ENCODE results near the gene SLC9A8.

Gene SLC9A8

DNA sequence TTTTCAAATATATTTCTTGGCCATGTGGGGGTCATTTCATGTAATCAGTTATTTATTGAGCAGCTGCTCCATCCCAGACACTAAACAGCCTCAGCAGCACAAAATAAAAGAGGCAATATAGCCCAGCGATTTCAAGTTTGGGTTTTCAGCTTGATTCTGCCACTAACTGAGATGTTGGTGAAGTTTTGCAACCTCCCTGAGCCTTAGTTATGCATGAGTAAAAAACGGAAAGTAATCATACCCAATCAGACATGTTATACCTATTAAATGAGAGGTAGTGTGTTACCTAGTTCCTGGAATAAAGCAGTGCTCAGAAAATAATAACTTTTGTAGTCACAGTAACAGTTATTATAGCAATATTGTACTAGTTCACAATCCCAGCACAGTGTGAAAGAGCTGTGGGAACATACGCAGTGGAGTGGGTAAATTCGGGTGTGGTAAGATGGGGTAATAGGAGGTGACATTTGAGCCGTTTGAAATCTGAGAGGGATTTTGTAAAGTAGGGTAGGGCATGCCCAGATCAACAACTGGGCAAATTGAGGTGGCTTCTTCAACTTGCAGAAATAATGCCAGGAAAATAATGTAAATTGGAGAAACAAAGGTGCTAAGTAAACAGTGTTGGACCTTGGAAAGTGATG, 1.5 kb downstream of the SLC9A8 start:
- no peak for DNase-seq

GRCh38 chr20:49818816-49819215, 6.2 kb downstream of the SLC9A8 start:
- no peak for DNase-seq

DNA sequence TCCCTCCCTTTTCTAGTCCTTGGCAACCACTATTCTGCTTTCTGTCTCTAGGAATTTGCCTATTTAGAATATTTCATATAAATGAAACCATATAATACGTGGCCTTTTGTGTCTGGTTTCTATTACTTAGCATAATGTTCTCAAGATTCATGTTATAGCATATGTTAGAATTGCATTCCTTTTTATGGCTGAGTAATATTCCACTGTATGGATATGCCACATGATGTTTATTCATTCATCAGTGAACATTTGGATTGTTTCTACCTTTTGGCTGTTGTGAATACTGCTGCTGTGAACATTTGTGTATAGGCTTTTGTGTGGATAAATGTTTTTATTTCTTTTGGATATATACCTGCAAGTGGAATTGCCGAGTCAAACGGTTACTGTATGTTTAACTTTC, 7.1 kb downstream of the SLC9A8 start:
- DNase-seq = no peak

GRCh38 chr20:49821381-49821780, 8.8 kb downstream of the SLC9A8 start:
- DNase-seq = no peak

- DNase-seq = no peak
Observed at GRCh38 chr20:49821870-49822331, 9.3 kb downstream of the SLC9A8 start.

DNA sequence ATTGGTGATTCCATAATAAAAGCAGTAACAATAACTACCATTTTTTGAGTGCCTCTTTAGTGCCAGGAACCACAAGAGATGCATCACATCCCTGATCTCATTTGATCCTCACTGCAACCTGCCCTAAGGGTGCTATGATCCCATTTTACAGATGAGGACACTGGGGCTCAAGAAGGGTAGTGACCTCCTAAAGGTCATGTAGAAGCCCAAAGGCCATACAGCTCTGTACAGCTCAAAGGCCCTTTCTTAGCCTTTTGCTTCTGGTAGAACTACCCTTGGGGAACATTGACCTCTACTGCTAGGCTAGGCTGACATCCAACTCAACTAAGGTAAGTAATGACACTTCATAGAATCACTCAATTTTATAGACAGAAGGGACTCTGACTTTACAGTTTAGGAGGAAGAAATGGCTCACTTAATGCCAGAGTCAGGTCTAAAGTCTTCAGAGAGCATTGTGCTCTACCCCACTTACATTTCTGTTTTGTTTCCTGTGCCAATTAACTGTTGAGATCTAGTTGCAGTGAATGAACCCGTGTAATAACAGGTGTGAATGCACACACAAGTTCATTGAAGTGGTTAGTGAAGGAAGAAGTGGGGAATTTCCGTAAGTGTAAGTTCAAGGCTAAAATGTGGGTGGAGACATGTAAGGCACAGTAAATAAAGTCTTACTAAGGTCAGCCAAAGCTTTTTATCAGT, 10.7 kb downstream of the SLC9A8 start:
- DNase-seq = peak in 1 of 2 donors; percentile 72

GRCh38 chr20:49824206-49824605, 11.6 kb downstream of the SLC9A8 start:
- DNase-seq = no peak

- DNase-seq = no peak
Observed at GRCh38 chr20:49825521-49826033, 12.9 kb downstream of the SLC9A8 start.

GRCh38 chr20:49831022-49831769, 18.6 kb downstream of the SLC9A8 start:
- no peak for DNase-seq

DNA sequence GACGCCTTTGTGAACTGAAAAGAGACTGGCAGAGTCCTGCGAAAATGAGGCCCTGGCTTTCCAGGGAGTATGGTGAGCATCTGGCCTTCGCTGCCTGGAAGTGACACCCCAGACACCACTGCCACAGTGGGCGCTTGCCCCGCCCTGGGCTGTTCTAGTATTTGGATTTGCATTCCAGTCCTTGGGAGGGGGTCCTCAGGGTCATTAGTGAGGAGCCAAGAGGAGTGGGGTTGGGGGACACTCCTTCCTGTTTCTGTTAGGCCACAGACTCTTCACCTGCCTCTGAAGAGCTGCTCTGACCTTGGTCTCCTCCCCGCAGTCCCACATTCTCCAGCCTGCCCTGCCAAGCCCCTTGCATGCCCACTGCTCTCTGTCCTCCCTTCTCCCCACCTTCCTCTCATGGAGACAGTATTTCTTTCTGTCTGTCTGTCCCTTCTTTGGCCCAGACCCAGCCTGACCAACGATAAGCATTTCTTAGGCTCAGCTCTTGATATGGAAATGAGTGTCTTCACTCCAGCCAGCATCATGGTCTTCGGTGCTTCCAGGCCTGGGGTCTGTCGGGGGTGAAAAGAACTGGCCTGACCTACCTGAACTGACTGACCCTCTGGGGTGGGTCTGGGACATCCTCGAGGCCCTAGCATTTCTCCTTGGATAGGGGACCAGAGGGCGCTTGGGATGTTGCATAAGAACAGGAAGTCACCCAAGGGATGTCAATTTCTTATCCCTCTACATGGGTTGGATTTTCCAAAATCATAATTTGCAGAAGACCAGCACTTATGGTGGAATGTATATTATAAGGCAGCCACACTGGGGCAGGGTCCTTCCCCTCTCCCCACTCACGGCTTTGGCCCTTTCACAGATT, 19.4 kb downstream of the SLC9A8 start:
- no peak for DNase-seq

DNA sequence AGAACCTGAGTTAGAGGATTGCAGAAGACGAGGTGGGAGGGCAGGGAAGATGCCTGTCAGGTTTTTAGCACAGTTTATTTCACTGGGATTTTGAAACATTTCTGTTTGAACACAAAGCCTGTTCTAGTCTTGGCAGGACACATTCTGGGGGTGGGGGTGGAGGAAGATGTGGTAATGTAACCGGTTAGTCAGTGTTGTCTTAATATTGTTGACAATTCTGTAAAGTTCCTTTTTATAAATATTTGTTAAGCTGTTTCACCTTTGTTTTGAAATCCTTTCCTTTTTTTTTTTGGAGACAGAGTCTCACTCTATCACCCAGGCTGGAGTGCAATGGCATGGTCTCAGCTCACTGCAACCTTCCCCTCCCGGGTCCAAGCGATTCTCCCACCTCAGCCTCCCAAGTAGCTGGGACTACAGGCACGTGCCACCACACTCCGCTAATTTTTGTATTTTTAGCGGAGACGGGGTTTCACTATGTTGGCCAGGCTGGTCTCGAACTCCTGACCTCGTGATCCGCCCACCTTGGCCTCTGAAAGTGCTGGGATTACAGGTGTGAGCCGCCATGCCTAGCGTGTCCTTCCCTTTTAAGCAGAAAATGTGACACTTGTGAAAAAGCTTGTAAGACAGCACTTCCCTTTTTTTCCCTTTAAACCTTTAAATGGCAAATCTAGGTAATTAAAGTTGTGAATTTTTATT, 20.2 kb downstream of the SLC9A8 start:
- no peak for DNase-seq

DNA sequence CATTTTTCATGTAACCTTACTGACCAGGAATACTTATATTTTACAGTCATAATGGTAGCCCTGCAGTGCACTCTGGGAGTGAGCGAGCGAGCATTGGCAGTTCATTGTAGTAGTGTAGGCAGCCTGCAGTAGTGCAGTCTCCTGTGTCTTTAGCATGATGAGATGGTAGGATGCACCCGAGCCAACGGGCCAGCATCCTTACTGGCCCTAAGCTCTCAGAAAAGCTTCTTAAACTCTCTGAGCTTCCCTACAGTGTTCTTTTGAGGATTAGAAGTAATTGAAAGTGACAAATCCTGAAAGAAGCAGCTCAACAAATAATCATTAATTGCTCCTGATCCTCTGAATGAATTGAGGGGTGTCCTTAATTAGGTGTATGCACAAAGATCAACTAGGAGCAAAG, 20.9 kb downstream of the SLC9A8 start:
- DNase-seq = no peak

DNA sequence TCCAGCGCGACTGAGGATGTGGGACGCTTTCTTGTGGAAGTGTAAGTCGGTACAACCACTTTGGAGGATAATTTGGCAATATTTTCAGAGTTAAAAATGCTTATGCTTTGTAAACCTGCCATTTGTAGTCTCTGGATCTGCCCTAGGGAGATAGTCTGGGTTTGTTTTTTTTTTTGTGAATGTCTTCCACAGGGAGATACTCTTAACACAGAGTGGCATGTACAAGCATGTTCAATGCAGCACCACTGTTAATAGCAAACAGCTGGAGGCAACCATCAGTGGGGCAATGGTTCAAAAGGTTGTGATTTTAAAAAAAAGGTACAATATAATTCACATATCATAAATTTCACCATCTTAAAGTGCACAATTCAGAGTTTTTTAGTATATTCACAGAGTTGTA, 22.4 kb downstream of the SLC9A8 start:
- DNase-seq = no peak

DNA sequence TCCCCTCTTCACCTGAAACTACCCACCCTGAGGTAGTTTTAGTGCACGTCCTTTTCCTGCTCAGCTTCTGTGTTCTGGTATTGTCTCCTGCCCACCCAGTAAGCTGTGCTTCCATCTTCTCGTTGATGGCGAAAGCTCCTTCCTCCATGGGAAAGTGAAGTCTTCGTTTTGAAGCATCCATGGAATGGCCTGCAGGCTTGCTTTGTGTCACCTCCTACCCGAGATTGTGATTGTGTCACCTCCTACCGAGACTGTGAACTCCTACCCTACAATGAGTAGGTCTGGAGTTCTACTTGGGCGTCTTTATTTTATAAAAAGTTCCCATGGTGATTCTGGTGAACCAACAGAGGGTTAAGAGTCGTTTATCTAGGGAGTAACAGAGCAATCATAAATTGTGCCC, 25.9 kb downstream of the SLC9A8 start:
- no peak for DNase-seq

GRCh38 chr20:49843139-49843538, 30.5 kb downstream of the SLC9A8 start:
- no peak for DNase-seq

DNA sequence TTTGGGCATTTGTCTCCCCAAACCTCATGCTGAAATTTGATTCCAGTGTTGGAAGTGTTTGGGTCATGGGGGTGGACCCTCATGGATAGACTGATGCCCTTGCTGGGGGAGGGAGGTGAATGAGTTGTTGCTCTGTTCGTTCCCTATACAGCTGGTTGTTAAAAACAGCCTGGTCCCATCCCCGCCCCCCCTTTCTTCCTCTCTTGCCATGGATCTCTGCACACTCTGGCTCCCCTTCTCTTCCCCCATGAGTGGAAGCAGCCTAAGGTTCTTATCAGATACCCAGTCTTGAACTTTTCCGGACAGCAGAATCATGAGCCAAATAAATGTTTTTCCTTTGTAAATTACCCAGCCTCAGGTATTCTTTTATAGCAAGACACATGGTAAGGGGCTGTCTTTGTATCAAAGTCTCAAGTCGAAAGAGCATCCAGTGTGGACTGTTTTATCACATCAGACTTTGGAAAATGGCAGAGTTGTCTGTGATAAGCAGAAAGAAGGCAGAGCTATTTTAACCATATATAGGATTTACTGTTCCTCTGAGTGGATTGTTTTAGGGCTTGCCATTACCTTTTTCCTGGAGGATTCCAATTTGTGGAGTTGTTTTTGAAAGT, 31.2 kb downstream of the SLC9A8 start:
- no peak for DNase-seq

DNA sequence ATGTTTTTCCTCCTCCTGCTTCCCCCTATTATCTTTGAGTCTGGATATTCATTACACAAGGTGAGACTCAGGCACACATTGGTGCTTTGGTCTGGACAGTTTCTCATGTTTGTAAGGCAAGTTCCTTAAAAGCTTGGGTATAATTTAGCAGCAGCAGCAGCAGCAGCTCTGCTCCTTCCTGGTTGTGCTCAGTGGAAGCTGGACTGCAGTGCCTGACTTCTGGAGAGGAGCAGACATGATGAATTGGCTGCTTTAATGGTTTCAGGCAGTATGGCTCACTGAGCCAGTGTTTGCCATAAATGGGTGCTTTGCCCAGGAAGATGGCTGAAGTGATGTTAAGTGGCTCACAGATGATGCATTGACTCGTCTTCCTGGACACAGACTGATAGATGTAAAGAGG, 32.4 kb downstream of the SLC9A8 start:
- no peak for DNase-seq

GRCh38 chr20:49846206-49846807, 33.7 kb downstream of the SLC9A8 start:
- peak; percentile 49 to 72 for DNase-seq

DNA sequence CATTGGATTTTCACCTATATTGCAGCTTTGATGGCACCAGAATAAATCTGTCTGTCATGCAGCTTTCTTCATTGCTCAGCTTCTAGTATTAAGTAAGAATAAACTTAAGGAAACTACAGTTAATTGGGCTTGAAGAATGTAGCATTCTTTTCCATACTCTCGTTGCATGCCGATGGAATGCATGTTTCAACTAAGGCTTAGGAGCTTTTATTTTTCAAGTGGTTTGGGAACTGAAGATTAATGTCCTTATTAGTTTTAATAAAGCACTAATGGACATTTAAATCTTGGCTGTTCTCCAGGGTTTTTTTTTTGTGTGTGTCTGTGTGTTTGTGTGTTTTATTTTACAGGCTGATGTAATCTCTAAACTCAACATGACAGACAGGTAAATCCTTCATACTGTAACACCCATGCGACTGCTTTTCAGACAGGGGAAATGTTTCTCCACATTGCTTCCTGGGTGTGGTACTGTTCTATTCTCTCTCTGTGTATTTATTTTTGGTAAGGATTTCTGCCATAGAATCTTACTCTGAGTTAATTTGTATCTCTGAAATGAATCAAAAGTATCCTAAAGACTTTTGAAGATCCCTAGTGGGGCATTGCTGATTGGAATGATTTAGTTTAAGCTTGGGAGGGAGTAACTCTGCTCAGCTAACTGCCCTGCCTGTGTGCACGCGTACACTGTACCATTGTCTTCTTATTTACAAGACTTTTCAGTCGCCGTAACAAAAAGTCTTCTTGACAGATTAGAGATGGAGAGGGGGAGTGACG, 38.0 kb downstream of the SLC9A8 start:
- DNase-seq = no peak

DNA sequence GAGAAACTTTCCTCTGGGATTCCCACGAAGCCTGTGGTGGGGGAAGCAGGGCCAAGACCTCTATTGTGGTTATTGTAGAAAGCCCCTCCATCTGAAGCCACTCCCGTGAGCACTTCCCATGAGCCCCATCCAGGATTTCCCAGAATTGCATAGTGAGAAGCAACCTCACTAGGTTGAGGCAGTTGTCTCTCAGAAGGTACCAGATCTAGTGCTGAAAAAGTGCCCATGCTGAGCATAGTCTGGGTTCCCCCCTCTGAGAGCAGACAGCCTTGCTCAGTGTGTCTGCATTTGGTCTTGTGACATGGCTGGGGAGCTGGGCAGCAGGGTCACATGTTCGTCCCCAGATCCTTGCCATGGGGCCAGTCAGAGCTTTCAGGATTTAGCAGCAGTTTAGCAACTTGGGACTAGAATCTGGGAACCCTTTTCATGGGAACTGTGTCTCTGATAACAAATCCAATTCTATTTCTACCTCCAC, 38.6 kb downstream of the SLC9A8 start:
- no peak for DNase-seq

Measured in CD4-positive, alpha-beta T cell treated with Interleukin-1 beta for 1 hour (primary cell).